Thyroid gland (tissue), 4 donors: Measurements from ENCODE around the gene NAGS.

Experiments used
- POLR2A ChIP-seq, 2 donors: fragments of 450-650 bp; IDR thresholded peaks; one replicate each; pipeline ENCODE4 v1.6.1; 2017; ENCODE audit warnings: antibody characterized with exemption in 2 of 2, mild to moderate bottlenecking in 2 of 2, moderate library complexity in 1 of 2
- TF ChIP-seq, protein P1 (sequence below), 6 experiments: fragments of 200-600 bp in 3 of 6; fragments of 450-650 bp in 3 of 6; sonication (generic) in 3 of 6; IDR thresholded peaks; one replicate each; pipeline ENCODE4 v1.5.1; 2016 to 2019; ENCODE audit warnings: antibody characterized with exemption in 6 of 6, mild to moderate bottlenecking in 2 of 6, inconsistent platforms in 1 of 6, moderate library complexity in 1 of 6

GRCh38 chr17:44024271-44024663 lies 19.8 kb downstream of the NAGS start:
- TF ChIP-seq POLR2A (IDR thresholded peaks at IDR 0.05): no peak
- TF ChIP-seq, protein P1, sequence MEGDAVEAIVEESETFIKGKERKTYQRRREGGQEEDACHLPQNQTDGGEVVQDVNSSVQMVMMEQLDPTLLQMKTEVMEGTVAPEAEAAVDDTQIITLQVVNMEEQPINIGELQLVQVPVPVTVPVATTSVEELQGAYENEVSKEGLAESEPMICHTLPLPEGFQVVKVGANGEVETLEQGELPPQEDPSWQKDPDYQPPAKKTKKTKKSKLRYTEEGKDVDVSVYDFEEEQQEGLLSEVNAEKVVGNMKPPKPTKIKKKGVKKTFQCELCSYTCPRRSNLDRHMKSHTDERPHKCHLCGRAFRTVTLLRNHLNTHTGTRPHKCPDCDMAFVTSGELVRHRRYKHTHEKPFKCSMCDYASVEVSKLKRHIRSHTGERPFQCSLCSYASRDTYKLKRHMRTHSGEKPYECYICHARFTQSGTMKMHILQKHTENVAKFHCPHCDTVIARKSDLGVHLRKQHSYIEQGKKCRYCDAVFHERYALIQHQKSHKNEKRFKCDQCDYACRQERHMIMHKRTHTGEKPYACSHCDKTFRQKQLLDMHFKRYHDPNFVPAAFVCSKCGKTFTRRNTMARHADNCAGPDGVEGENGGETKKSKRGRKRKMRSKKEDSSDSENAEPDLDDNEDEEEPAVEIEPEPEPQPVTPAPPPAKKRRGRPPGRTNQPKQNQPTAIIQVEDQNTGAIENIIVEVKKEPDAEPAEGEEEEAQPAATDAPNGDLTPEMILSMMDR (IDR thresholded peaks at IDR 0.05): no peak
